ENCODE results near the gene KIAA1958. TPM values are rescaled to one million over a fixed set of nuclear protein-coding genes. Genes with fewer than 3 reads are reported as not detected.

Gene KIAA1958
- total and polyA plus RNA-seq, 10 of the 15 experiments (the other 5 are each of a cell fraction or from before 2014, with no cell fraction given) = 0.53 to 8.7 (median 4.0) TPM

- no peaks in the 10 kb centered on the region for H3K79me2 ChIP-seq (ENCODE audit: control insufficient read depth, insufficient read depth, low read length)
- RAD21 ChIA-PET (ENCODE audit: unreplicated experiment) = no interaction called here
- no peaks in the 10 kb centered on the region; the same call in 2 of the 3 replicates for H3K9me3 ChIP-seq (replicated peaks; ENCODE audit: control insufficient read depth, insufficient read depth, low read length)
- H3K27ac ChIP-seq (ENCODE audit: control insufficient read depth, insufficient read depth) = no peak overlapping the region
- TF ChIP-seq JUND (IDR thresholded peaks at IDR 0.05; ENCODE audit: low read depth, low read length) = no peak
- TF ChIP-seq TAF1 (IDR thresholded peaks at IDR 0.05; ENCODE audit: borderline replicate concordance, low read depth, low read length) = no peak
- no peak for TF ChIP-seq POU2F2 (IDR thresholded peaks at IDR 0.05; ENCODE audit: borderline replicate concordance, low read depth, low read length)
- TF ChIP-seq BCL3 (IDR thresholded peaks at IDR 0.05; ENCODE audit: borderline replicate concordance, insufficient read depth, low read depth, low read length, poor library complexity, severe bottlenecking) = no peak
- TF ChIP-seq HDAC2 (IDR thresholded peaks at IDR 0.05) = no peak
- no peak for TF ChIP-seq NFYB (IDR thresholded peaks at IDR 0.05; ENCODE audit: insufficient read depth, low read depth, low read length)
- TF ChIP-seq HCFC1 (IDR thresholded peaks at IDR 0.05; ENCODE audit: low read length) = no peak
- no peak for TF ChIP-seq RUNX3 (IDR thresholded peaks at IDR 0.05; ENCODE audit: low read length)
- TF ChIP-seq TARDBP (IDR thresholded peaks at IDR 0.05; ENCODE audit: borderline replicate concordance) = no peak
- TF ChIP-seq RFX5 (IDR thresholded peaks at IDR 0.05; ENCODE audit: low read depth, low read length) = no peak
- TF ChIP-seq ZNF24 (IDR thresholded peaks at IDR 0.05) = no peak
- TF ChIP-seq SMAD5 (IDR thresholded peaks at IDR 0.05; ENCODE audit: low read depth) = no peak
- TF ChIP-seq ZBTB4 (CRISPR knock-in tag; IDR thresholded peaks at IDR 0.05) = no peak
- TF ChIP-seq NR2F1 (conservative IDR thresholded peaks at IDR 0.05) = no peak
- TF ChIP-seq RCOR1 (conservative IDR thresholded peaks at IDR 0.05; ENCODE audit: low read depth, low read length) = no peak
- no peak for TF ChIP-seq DPF2 (IDR thresholded peaks at IDR 0.05)
- BruUV-seq (replicated peaks) = no TSS peak
- H3K4me2 ChIP-seq (ENCODE audit: control insufficient read depth, insufficient read depth) = no peak overlapping the region
- no peaks in the 10 kb centered on the region for H3K4me1 ChIP-seq (ENCODE audit: control insufficient read depth, insufficient read depth, low read length)
- WGBS (ENCODE audit: insufficient coverage, insufficient replicate concordance, low lambda C conversion rate, missing lambda C conversion rate) = 98% methylated on average over 4 of the region's 4 CpGs
- no peak for ATAC-seq
- H3K4me3 ChIP-seq = no peak overlapping the region
- no peaks in the 10 kb centered on the region; a peak in 1 of 4 replicates for H3K36me3 ChIP-seq (ENCODE audit: control insufficient read depth in 2 of 2, insufficient read depth in 2 of 2, low read length in 1 of 2)
- intact Hi-C loops (cut with micrococcal nuclease; ENCODE audit: unreplicated experiment) (no loop called here), in situ Hi-C loops (cut with MboI) (no loop called here)
- H3K9ac ChIP-seq (ENCODE audit: control insufficient read depth, insufficient read depth, low read length) = no peak overlapping the region
- CTCF ChIA-PET = no interaction called here
- POLR2A ChIA-PET = no interaction called here
- no peaks in the 10 kb centered on the region for H3K27me3 ChIP-seq (replicated peaks in 1 of 2; ENCODE audit: control insufficient read depth in 2 of 2, insufficient read depth in 2 of 2, low read length in 1 of 2)
- no peak for DNase-seq (ENCODE audit: low read depth, low spot score)
- SMC1A ChIA-PET (ENCODE audit: uncharacterized antibody, unreplicated experiment) = no interaction called here
- H2AFZ ChIP-seq (ENCODE audit: control insufficient read depth, low read depth, low read length) = no peak overlapping the region
- FAIRE-seq = peak; percentile 27
- H4K20me1 ChIP-seq (ENCODE audit: control insufficient read depth, insufficient read depth) = no peaks in the 10 kb centered on the region
These were observed 21.3 kb upstream of the KIAA1958 start for GRCh38 chr9:112465352-112465751.

Data from GM12878 (cell line).